PFSK-1 (cell line): ENCODE results near the gene CHMP4A. TPM values are rescaled to one million over a fixed set of nuclear protein-coding genes. Genes with fewer than 3 reads are reported as not detected.

ENCODE experiments used
- FOXP2 ChIP-seq: optimal IDR thresholded peaks from 2 replicates; pipeline ENCODE3; 2011; ENCODE audit warnings: borderline replicate concordance, control low read depth, inconsistent platforms; ENCODE audit not compliant: insufficient read depth; ENCODE audit errors: extremely low read length, extremely low read depth
- POLR2AphosphoS5 ChIP-seq: IDR thresholded peaks from 2 replicates; pipeline ENCODE4 v1.6.1; 2012; ENCODE audit warnings: low read depth, mild to moderate bottlenecking, control low read depth, low read length, moderate library complexity
- SIN3A ChIP-seq: IDR thresholded peaks from 2 replicates; pipeline ENCODE4 v1.6.1; 2012; ENCODE audit warnings: mild to moderate bottlenecking, low read length, moderate library complexity, borderline replicate concordance; ENCODE audit not compliant: insufficient read depth
- TAF1 ChIP-seq: IDR thresholded peaks from 2 replicates; pipeline ENCODE4 v1.6.1; 2012; ENCODE audit warnings: low read length, control low read depth, borderline replicate concordance; ENCODE audit not compliant: insufficient read depth
- polyA plus RNA-seq: library from polyadenylated mRNA; unstranded; fragments of >200 nt; gene quantifications from one replicate; pipeline ENCODE4 v1.2.1, GENCODE V29; 2012; ENCODE audit warnings: low read depth, missing spikeins; ENCODE audit not compliant: insufficient read length
- TF ChIP-seq, protein P1 (sequence below), 2 experiments: IDR thresholded peaks; 2 replicates each; pipeline versions ENCODE4 v1.6.1 to v1.8.0; 2011 to 2012; ENCODE audit warnings: low read depth in 2 of 2, low read length in 2 of 2, control low read depth in 1 of 2, inconsistent platforms in 1 of 2, mild to moderate bottlenecking in 1 of 2, moderate library complexity in 1 of 2; ENCODE audit not compliant: insufficient read depth in 1 of 2

CHMP4A gene
- polyA plus RNA-seq, result 50.4 TPM

DNA sequence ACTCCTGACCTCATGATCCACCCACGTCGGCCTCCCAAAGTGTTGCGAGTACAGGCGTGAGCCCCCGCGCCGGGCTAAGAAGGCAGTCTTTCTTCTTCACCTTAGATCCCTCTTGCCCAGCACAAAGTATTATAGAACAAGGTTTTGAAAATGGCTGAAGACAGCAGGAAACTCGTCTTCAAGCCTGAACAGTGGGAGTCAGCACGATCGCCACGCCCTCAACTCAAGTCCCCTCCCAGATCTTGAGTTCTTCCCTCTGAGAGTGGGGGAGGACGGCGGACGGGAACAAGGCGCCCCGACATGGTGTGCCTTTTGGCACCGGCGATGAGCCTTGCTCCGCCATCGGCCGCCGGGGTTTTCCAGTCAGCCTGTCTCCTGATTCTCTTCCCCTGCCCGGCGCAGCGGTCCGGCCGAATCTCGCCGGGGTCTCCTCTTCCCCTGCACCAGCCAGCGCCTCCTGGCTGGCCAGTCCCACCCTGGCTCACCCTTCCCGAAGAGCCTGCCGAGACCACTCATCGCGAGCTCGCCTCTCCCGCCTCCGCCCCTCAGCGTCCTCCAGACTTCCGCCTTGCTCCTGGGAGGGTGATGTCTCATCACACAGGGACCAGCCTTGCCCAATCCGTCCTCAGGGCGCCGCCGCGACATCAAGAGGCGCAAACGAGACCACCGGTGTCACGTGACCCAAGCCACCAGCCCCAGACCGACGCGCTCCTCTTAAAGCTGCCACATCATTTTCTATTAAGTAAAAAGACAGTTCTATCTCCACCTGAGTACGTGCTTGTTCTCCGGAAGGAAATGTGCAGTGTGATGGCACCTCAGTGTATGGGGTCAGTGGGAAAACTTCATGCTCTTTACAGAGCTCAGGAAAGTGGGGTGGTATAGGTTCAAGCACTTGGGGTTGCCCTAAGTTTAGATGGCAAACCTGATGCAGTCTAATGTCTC lies at the start of gene CHMP4A:
TSS of gene CHMP4A (minus strand) at position 565 of the 942 bp plus-strand sequence. CDS start at position 516, 49 bp downstream.
- TF ChIP-seq FOXP2 (peak; percentile 63), TAF1 (no peak), POLR2AphosphoS5 (peak; percentile 67; the same call in 1 of the 2 replicates), SIN3A (no peak)
- TF ChIP-seq, protein P1, sequence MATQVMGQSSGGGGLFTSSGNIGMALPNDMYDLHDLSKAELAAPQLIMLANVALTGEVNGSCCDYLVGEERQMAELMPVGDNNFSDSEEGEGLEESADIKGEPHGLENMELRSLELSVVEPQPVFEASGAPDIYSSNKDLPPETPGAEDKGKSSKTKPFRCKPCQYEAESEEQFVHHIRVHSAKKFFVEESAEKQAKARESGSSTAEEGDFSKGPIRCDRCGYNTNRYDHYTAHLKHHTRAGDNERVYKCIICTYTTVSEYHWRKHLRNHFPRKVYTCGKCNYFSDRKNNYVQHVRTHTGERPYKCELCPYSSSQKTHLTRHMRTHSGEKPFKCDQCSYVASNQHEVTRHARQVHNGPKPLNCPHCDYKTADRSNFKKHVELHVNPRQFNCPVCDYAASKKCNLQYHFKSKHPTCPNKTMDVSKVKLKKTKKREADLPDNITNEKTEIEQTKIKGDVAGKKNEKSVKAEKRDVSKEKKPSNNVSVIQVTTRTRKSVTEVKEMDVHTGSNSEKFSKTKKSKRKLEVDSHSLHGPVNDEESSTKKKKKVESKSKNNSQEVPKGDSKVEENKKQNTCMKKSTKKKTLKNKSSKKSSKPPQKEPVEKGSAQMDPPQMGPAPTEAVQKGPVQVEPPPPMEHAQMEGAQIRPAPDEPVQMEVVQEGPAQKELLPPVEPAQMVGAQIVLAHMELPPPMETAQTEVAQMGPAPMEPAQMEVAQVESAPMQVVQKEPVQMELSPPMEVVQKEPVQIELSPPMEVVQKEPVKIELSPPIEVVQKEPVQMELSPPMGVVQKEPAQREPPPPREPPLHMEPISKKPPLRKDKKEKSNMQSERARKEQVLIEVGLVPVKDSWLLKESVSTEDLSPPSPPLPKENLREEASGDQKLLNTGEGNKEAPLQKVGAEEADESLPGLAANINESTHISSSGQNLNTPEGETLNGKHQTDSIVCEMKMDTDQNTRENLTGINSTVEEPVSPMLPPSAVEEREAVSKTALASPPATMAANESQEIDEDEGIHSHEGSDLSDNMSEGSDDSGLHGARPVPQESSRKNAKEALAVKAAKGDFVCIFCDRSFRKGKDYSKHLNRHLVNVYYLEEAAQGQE (IDR thresholded peaks at IDR 0.05; ENCODE audit: insufficient read depth in 1 of 2, low read depth in 2 of 2, low read length in 2 of 2), result no peak

- TF ChIP-seq FOXP2 (no peak), SIN3A (no peak), POLR2AphosphoS5 (no peak), TAF1 (no peak)
- TF ChIP-seq, protein P1 (IDR thresholded peaks at IDR 0.05; ENCODE audit: insufficient read depth in 1 of 2, low read depth in 2 of 2, low read length in 2 of 2), result no peak
Measured at GRCh38 chr14:24261969-24262327, 48.7 kb upstream of the CHMP4A start.

DNA sequence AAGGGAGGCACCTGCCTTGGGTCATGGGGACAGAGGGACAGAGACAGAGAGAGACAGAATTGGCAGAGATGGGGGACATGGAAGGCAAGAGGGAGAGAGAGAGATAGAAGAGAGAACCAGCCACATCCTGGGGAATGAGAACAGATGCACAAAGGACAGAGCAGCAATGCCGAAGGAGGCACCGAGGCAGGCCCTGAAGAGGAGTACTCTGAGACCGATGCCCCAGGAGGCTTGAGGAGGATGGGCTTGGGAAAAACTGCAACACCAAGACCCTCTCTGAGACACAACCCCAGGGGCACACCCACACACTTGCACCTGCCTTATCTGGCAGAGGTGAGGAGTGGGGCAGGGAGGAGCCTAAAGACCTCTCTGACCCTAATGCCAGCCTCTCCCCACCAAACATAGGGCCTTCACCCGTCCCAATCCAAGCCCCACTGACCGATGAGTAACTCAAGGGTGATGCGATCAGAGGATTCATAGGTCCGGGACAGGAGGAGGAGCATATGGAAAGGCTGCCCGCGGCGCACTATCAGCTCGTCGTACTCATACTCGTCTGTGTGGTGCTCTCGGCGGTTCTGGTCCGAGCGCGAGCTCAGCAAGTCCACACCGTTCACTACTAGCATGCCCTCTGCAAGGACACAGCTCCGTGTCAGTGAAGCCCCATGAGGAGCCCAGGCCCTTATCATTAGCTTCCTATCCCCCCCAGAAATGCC lies 48.1 kb upstream of the CHMP4A start:
- TF ChIP-seq POLR2AphosphoS5 (no peak), SIN3A (no peak)
- TF ChIP-seq, protein P1 (IDR thresholded peaks at IDR 0.05; ENCODE audit: insufficient read depth in 1 of 2, low read depth in 2 of 2, low read length in 2 of 2), result no peak

DNA sequence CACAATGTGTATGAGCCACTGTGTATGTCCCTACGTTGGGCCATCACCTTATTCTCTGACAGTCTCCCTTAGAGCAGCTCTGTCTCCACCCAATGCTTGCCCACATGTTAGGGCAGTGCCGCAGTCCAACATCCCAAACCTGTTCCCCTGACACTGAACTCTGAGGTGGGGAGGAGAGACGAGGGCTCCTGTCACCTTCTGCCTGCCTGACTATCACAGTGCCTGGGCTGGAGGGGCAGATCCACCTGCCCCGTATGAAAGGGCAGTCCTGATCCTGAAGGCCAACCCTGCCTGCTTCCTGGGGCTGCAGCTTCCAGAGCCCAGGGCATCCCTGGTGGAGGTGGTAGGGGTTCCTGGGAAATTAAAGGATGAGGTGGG lies 47.5 kb upstream of the CHMP4A start:
- TF ChIP-seq POLR2AphosphoS5 (no peak), FOXP2 (no peak), SIN3A (no peak), TAF1 (no peak)
- TF ChIP-seq, protein P1 (IDR thresholded peaks at IDR 0.05; ENCODE audit: insufficient read depth in 1 of 2, low read depth in 2 of 2, low read length in 2 of 2), result no peak
